ENCODE data around the gene FAM237A.

DNA sequence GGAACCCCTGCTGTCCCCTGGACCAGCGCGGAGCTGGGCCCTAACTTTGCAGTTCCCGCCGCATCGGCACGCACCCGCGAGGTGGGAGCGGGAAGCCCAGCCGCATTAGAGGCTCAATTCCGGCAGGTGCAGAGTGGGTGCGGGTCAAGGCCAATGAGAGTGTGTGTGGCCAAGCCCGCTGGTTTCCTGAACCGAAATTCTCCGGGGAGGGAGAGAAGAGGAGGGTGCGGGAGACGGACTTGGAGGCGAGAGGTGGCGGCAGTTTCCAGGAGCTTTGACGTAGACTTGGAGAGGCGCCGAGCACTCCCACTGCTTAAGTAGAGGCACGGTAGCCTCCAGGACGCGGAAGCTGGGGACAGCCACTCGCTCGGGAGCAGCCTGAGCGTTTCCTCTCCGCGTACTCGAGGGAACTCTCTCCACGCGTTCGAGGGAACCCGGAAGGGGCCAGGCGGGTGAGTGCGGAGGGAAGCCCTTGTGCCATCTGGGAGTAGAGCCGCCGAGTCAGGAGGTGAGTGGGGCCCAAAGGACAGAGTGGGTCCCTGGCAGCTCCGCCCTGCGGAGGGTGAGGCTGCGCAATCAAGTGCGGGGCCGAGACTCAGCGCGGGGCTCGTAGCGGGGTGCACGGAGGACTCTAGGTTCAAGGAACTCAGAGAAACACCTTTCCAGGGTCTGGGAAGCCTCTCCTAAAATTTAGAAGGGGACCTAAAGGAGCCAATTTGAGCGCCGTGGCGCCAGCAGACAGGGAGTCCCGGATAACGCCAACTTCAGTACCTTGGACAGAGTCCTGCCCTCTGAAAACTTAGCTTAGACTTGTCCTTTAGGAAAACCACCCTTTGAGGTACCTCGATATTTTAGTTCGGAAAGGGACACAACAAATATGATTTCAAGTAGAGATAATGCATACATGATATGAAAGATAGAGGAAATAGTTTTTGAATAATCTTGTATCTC, at the start of gene FAM237A:
- TF ChIP-seq, protein P1, sequence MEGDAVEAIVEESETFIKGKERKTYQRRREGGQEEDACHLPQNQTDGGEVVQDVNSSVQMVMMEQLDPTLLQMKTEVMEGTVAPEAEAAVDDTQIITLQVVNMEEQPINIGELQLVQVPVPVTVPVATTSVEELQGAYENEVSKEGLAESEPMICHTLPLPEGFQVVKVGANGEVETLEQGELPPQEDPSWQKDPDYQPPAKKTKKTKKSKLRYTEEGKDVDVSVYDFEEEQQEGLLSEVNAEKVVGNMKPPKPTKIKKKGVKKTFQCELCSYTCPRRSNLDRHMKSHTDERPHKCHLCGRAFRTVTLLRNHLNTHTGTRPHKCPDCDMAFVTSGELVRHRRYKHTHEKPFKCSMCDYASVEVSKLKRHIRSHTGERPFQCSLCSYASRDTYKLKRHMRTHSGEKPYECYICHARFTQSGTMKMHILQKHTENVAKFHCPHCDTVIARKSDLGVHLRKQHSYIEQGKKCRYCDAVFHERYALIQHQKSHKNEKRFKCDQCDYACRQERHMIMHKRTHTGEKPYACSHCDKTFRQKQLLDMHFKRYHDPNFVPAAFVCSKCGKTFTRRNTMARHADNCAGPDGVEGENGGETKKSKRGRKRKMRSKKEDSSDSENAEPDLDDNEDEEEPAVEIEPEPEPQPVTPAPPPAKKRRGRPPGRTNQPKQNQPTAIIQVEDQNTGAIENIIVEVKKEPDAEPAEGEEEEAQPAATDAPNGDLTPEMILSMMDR (IDR thresholded peaks at IDR 0.05) = no peak
- TF ChIP-seq POLR2A (IDR thresholded peaks at IDR 0.05) = no peak
- no peak for TF ChIP-seq POLR2AphosphoS5 (IDR thresholded peaks at IDR 0.05)

Data from transverse colon (tissue), 4 donors.